Measurements from ENCODE around the gene LRRTM4. TPM values are rescaled to one million over a fixed set of nuclear protein-coding genes. Genes with fewer than 3 reads are reported as not detected.

Gene LRRTM4
- total and polyA plus RNA-seq, 2 experiments from 2014 or later: 0.44 to 6.5 TPM

- TF ChIP-seq CTCF (IDR thresholded peaks at IDR 0.05; ENCODE audit: poor library complexity): no peak
- TF ChIP-seq EZH2 (IDR thresholded peaks at IDR 0.05; ENCODE audit: borderline replicate concordance): no peak
- TF ChIP-seq EZH2phosphoT487 (IDR thresholded peaks at IDR 0.05; ENCODE audit: low read depth, severe bottlenecking, unreplicated experiment): no peak
- Histone ChIP-seq H3K4me2 (peak overlapping the region; percentile 51), H3K27me3 (no peaks in the 10 kb centered on the region), H2AFZ (peak overlapping the region; percentile 2), H3K4me1 (ENCODE audit: insufficient read depth) (no peaks in the 10 kb centered on the region), H3K36me3 (replicated peaks; ENCODE audit: insufficient read depth, low read depth) (no peaks in the 10 kb centered on the region), H3K79me2 (no peaks in the 10 kb centered on the region), H3K27ac (no peak overlapping the region), H3K9me3 (ENCODE audit: low read depth) (no peaks in the 10 kb centered on the region), H3K9me2 (replicated peaks; ENCODE audit: insufficient read depth) (no peaks in the 10 kb centered on the region), H3K4me3 (no peak overlapping the region), H4K20me1 (ENCODE audit: insufficient read depth, poor library complexity, severe bottlenecking) (no peaks in the 10 kb centered on the region)
- WGBS (ENCODE audit: low lambda C conversion rate, missing lambda C conversion rate): 34% methylated on average over 11 of the region's 11 CpGs
- no peak for DNase-seq (ENCODE audit: low spot score)
Observed at GRCh38 chr2:76985387-76986136, 536.6 kb downstream of the LRRTM4 start.

- Histone ChIP-seq H2AFZ (no peak overlapping the region), H3K4me2 (no peak overlapping the region), H3K4me3 (no peak overlapping the region), H3K27ac (no peak overlapping the region), H3K9me2 (replicated peaks; ENCODE audit: insufficient read depth) (no peaks in the 10 kb centered on the region), H3K36me3 (replicated peaks; ENCODE audit: insufficient read depth, low read depth) (no peaks in the 10 kb centered on the region), H3K79me2 (no peaks in the 10 kb centered on the region), H3K4me1 (ENCODE audit: insufficient read depth) (no peaks in the 10 kb centered on the region), H4K20me1 (ENCODE audit: insufficient read depth, poor library complexity, severe bottlenecking) (no peaks in the 10 kb centered on the region), H3K9me3 (ENCODE audit: low read depth) (no peaks in the 10 kb centered on the region), H3K27me3 (no peaks in the 10 kb centered on the region)
- WGBS (ENCODE audit: low lambda C conversion rate, missing lambda C conversion rate): 44% methylated on average over 2 of the region's 2 CpGs
- DNase-seq (ENCODE audit: low spot score): no peak
- no peak for TF ChIP-seq EZH2 (IDR thresholded peaks at IDR 0.05; ENCODE audit: borderline replicate concordance)
- TF ChIP-seq EZH2phosphoT487 (IDR thresholded peaks at IDR 0.05; ENCODE audit: low read depth, severe bottlenecking, unreplicated experiment): no peak
- TF ChIP-seq CTCF (IDR thresholded peaks at IDR 0.05; ENCODE audit: poor library complexity): no peak
Observed at GRCh38 chr2:76984359-76984758, 537.8 kb downstream of the LRRTM4 start.

GRCh38 chr2:76980067-76980787 is 541.9 kb downstream of the LRRTM4 start:
- no peak overlapping the region for H2AFZ ChIP-seq
- H3K79me2 ChIP-seq: no peaks in the 10 kb centered on the region
- H3K4me3 ChIP-seq: no peak overlapping the region
- TF ChIP-seq CTCF (IDR thresholded peaks at IDR 0.05; ENCODE audit: poor library complexity) (no peak), EZH2phosphoT487 (IDR thresholded peaks at IDR 0.05; ENCODE audit: low read depth, severe bottlenecking, unreplicated experiment) (no peak), EZH2 (IDR thresholded peaks at IDR 0.05; ENCODE audit: borderline replicate concordance) (no peak)
- peaks cover 7% of the 10 kb centered on the region for H3K4me1 ChIP-seq (ENCODE audit: insufficient read depth)
- no peak overlapping the region for H3K4me2 ChIP-seq
- H3K36me3 ChIP-seq (replicated peaks; ENCODE audit: insufficient read depth, low read depth): no peaks in the 10 kb centered on the region
- 71% methylated on average over 3 of the region's 3 CpGs for WGBS (ENCODE audit: low lambda C conversion rate, missing lambda C conversion rate)
- no peaks in the 10 kb centered on the region for H3K9me2 ChIP-seq (replicated peaks; ENCODE audit: insufficient read depth)
- H3K9me3 ChIP-seq (ENCODE audit: low read depth): no peaks in the 10 kb centered on the region
- no peak overlapping the region for H3K27ac ChIP-seq
- H3K27me3 ChIP-seq: no peaks in the 10 kb centered on the region
- H4K20me1 ChIP-seq (ENCODE audit: insufficient read depth, poor library complexity, severe bottlenecking): no peaks in the 10 kb centered on the region
- DNase-seq (ENCODE audit: low spot score): no peak

Measured in hepatocyte (in vitro differentiated cells).